ENCODE data around the gene CRTC3.

DNA sequence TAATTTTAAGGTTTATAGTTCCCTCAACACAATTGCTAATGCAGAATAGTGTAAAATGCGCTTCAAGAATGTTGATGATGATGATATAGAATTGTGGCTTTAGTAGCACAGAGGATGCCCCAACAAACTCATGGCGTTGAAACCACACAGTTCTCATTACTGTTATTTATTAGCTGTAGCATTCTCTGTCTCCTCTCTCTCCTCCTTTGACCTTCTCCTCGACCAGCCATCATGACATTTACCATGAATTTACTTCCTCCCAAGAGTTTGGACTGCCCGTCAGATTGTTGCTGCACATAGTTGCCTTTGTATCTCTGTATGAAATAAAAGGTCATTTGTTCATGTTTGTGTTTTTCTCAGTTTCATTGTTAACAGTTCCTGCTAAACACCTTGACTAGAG lies 27.8 kb upstream of the CRTC3 start:
- TF ChIP-seq, protein P1, sequence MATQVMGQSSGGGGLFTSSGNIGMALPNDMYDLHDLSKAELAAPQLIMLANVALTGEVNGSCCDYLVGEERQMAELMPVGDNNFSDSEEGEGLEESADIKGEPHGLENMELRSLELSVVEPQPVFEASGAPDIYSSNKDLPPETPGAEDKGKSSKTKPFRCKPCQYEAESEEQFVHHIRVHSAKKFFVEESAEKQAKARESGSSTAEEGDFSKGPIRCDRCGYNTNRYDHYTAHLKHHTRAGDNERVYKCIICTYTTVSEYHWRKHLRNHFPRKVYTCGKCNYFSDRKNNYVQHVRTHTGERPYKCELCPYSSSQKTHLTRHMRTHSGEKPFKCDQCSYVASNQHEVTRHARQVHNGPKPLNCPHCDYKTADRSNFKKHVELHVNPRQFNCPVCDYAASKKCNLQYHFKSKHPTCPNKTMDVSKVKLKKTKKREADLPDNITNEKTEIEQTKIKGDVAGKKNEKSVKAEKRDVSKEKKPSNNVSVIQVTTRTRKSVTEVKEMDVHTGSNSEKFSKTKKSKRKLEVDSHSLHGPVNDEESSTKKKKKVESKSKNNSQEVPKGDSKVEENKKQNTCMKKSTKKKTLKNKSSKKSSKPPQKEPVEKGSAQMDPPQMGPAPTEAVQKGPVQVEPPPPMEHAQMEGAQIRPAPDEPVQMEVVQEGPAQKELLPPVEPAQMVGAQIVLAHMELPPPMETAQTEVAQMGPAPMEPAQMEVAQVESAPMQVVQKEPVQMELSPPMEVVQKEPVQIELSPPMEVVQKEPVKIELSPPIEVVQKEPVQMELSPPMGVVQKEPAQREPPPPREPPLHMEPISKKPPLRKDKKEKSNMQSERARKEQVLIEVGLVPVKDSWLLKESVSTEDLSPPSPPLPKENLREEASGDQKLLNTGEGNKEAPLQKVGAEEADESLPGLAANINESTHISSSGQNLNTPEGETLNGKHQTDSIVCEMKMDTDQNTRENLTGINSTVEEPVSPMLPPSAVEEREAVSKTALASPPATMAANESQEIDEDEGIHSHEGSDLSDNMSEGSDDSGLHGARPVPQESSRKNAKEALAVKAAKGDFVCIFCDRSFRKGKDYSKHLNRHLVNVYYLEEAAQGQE (IDR thresholded peaks at IDR 0.05; ENCODE audit: insufficient read depth in 1 of 2, low read depth in 2 of 2, low read length in 2 of 2): no peak
- no peak for TF ChIP-seq POLR2AphosphoS5 (IDR thresholded peaks at IDR 0.05; ENCODE audit: low read depth, low read length)
- TF ChIP-seq FOXP2 (optimal IDR thresholded peaks at IDR 0.05; ENCODE audit: borderline replicate concordance, extremely low read depth, extremely low read length, insufficient read depth): no peak

Measured in PFSK-1 (cell line).